A673 (cell line): Measurements from ENCODE around the gene PAEP. TPM values are rescaled to one million over a fixed set of nuclear protein-coding genes. Genes with fewer than 3 reads are reported as not detected.

ENCODE experiments used
- BruUV-seq: library from RNA; stranded (reverse); fragments of 400-500 nt; replicated peaks from 2 replicates; lab custom pipeline; 2021; lab: Mats Ljungman, UMichigan
- CTCF ChIA-PET: fragments of 300-600 bp; sonication (Branson Sonifier 250); formaldehyde crosslinking; loops from one replicate; lab custom pipeline; 2022; ENCODE audit warnings: antibody characterized with exemption; lab: Charles Lee
- POLR2A ChIA-PET: fragments of 300-600 bp; sonication (Branson Sonifier 250); formaldehyde crosslinking; loops from one replicate; lab custom pipeline; 2022; ENCODE audit warnings: antibody characterized with exemption; ENCODE audit not compliant: low non-redundant PET; lab: Charles Lee
- DNase-seq: peaks from one replicate; pipeline ENCODE4 v3.0.0-alpha.2; 2015; ENCODE audit warnings: low spot score
- H3K27ac ChIP-seq: fragments of 200-600 bp; sonication (generic); 2 replicates; pipeline ENCODE4 v1.5.1; 2016; ENCODE audit warnings: mixed run types, low read depth, mild to moderate bottlenecking, mixed read lengths, antibody characterized with exemption, low read length; ENCODE audit not compliant: poor library complexity, severe bottlenecking
- H3K27me3 ChIP-seq: fragments of 200-600 bp; sonication (generic); replicated peaks from 2 replicates; pipeline ENCODE4 v1.6.1; 2017; ENCODE audit warnings: mixed run types, low read depth, mild to moderate bottlenecking, mixed read lengths, antibody characterized with exemption, low read length; ENCODE audit not compliant: insufficient read depth, poor library complexity
- H3K36me3 ChIP-seq: fragments of 200-600 bp; sonication (generic); 2 replicates; pipeline ENCODE4 v1.6.1; 2016; ENCODE audit warnings: mixed run types, mild to moderate bottlenecking, mixed read lengths, antibody characterized with exemption, low read length; ENCODE audit not compliant: insufficient read depth, poor library complexity, severe bottlenecking
- H3K4me1 ChIP-seq: fragments of 200-600 bp; sonication (generic); 2 replicates; pipeline ENCODE4 v1.6.1; 2017; ENCODE audit warnings: mixed run types, mild to moderate bottlenecking, mixed read lengths, antibody characterized with exemption, low read length; ENCODE audit not compliant: insufficient read depth, poor library complexity, severe bottlenecking
- H3K4me3 ChIP-seq: fragments of 200-600 bp; sonication (generic); 2 replicates; pipeline ENCODE4 v1.5.1; 2016; ENCODE audit warnings: low read depth, mixed run types, mild to moderate bottlenecking, mixed read lengths, low read length; ENCODE audit not compliant: poor library complexity, severe bottlenecking
- H3K9me3 ChIP-seq: fragments of 200-600 bp; sonication (generic); 2 replicates; pipeline ENCODE4 v1.6.1; 2016; ENCODE audit warnings: mixed run types, low read depth, mild to moderate bottlenecking, mixed read lengths, antibody characterized with exemption, low read length; ENCODE audit not compliant: poor library complexity, severe bottlenecking
- EZH2 ChIP-seq: fragments of 200-600 bp; sonication (generic); IDR thresholded peaks from 2 replicates; pipeline ENCODE4 v1.6.1; 2017; ENCODE audit warnings: borderline replicate concordance, low read depth, mild to moderate bottlenecking, mixed read lengths, antibody characterized with exemption, low read length; ENCODE audit not compliant: poor library complexity, severe bottlenecking
- intact Hi-C: fragments of 100-400 bp; cut with micrococcal nuclease; formaldehyde crosslinking; loops from one replicate; pipeline ENCODE4 v1.10.0; 2022; ENCODE audit not compliant: unreplicated experiment
- total RNA-seq: library from RNA; stranded (reverse); gene quantifications from 2 replicates; pipeline ENCODE4 v1.2.3, GENCODE V29; 2021
- TF ChIP-seq, protein P1 (sequence below): fragments of 300-800, 200-600 bp; sonication (generic); conservative IDR thresholded peaks from 2 replicates; pipeline ENCODE4 v1.5.1; 2017; ENCODE audit warnings: low read depth, mild to moderate bottlenecking, antibody characterized with exemption, low read length, moderate library complexity, mixed read lengths

Gene PAEP
- total RNA-seq, 1 experiment from 2014 or later = not detected

DNA sequence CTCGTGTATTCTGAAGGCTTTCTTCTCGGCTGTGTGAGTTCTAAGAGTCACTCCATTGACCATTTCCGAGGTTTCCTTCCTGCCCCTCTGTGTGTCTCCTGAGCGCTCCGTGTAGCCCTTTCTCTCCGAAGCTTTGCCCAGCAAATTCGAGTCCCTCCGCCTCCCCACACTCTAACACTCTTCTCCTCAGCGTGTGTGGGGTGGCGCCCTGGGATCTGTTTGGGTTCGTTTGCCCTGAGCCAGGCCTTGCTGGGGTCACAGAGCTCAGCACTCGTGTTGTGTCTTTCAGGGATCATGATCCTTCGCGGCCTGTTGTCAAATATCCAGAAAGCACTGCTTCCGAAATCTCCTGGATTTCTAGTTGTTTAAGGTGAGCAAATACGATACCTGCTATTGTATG is 5.6 kb upstream of the PAEP start:
- BruUV-seq = no TSS peak
- Histone ChIP-seq H3K9me3 (no peaks in the 10 kb centered on the region), H3K36me3 (no peaks in the 10 kb centered on the region), H3K27me3 (no peaks in the 10 kb centered on the region), H3K4me1 (no peaks in the 10 kb centered on the region), H3K27ac (no peak overlapping the region), H3K4me3 (no peak overlapping the region)
- CTCF ChIA-PET = no interaction called here
- intact Hi-C loops = no loop called here
- TF ChIP-seq, protein P1, sequence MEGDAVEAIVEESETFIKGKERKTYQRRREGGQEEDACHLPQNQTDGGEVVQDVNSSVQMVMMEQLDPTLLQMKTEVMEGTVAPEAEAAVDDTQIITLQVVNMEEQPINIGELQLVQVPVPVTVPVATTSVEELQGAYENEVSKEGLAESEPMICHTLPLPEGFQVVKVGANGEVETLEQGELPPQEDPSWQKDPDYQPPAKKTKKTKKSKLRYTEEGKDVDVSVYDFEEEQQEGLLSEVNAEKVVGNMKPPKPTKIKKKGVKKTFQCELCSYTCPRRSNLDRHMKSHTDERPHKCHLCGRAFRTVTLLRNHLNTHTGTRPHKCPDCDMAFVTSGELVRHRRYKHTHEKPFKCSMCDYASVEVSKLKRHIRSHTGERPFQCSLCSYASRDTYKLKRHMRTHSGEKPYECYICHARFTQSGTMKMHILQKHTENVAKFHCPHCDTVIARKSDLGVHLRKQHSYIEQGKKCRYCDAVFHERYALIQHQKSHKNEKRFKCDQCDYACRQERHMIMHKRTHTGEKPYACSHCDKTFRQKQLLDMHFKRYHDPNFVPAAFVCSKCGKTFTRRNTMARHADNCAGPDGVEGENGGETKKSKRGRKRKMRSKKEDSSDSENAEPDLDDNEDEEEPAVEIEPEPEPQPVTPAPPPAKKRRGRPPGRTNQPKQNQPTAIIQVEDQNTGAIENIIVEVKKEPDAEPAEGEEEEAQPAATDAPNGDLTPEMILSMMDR = no peak
- no peak for TF ChIP-seq EZH2
- POLR2A ChIA-PET = no interaction called here
- DNase-seq = no peak

DNA sequence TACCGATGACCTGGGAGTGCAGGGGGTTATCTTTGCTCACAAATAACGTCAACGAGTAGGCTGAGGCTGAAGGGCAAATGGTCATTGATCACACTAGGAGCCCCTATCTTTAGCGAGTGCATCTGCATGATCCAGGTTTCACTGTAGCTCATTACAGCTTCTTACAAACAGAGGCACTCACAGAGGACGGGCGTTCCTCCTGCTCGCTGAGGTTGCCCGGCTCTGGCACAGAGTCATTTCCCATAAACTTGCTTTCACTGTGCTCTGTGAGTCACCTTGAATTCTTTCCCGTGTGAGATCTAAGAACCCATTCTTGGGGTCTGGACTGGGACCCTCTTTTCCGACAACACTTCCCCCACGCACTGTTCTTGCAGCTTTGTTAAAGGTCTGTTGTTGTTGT is 1.9 kb upstream of the PAEP start:
- no peaks in the 10 kb centered on the region for H3K9me3 ChIP-seq
- H3K4me1 ChIP-seq = no peaks in the 10 kb centered on the region
- no peaks in the 10 kb centered on the region for H3K27me3 ChIP-seq
- ChIA-PET POLR2A (no interaction called here), CTCF (no interaction called here)
- no peak for TF ChIP-seq EZH2
- TF ChIP-seq, protein P1 = no peak
- no peaks in the 10 kb centered on the region for H3K36me3 ChIP-seq
- intact Hi-C loops = no loop called here
- BruUV-seq = no TSS peak
- DNase-seq = no peak
- H3K4me3 ChIP-seq = no peak overlapping the region
- H3K27ac ChIP-seq = no peak overlapping the region

DNA sequence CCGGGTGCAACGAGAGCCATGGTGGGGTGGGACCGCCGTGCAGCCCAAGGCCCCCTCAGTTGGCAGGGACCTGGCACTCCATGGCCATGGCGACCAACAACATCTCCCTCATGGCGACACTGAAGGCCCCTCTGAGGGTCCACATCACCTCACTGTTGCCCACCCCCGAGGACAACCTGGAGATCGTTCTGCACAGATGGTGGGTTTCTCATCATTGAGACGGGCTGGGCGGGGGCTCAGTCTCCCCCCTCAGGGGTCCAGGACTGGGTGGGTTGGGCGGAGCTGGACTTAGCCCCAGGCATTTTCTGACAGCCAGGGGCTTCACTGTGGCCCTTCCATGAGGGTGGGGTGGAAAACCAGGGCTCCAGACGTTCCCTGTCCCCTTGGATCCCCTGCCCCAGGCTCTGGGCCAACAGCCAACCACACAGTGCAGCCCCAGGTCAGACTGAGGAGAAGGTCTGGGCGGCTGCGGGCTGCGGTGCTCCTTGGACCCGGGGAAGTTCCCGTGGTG is 734 bp downstream of the PAEP start:
- ChIA-PET POLR2A (no interaction called here), CTCF (no interaction called here)
- no peaks in the 10 kb centered on the region for H3K9me3 ChIP-seq

More for the DNA sequence above, 734 bp downstream of the PAEP start:
- intact Hi-C loops = no loop called here
- no peak for DNase-seq
- TF ChIP-seq, protein P1 = no peak
- TF ChIP-seq EZH2 = no peak
- Histone ChIP-seq H3K4me3 (no peak overlapping the region), H3K27me3 (peaks cover 10% of the 10 kb centered on the region), H3K27ac (no peak overlapping the region), H3K4me1 (no peaks in the 10 kb centered on the region), H3K36me3 (no peaks in the 10 kb centered on the region)
- no TSS peak for BruUV-seq
